DND-41 (cell line): ENCODE results near the gene ANKRD13D.

Experiments
- CTCF ChIP-seq: IDR thresholded peaks from 2 replicates; pipeline ENCODE4 v1.5.1; 2012; ENCODE audit warnings: borderline replicate concordance, low read length, moderate library complexity, mild to moderate bottlenecking; ENCODE audit not compliant: poor library complexity, severe bottlenecking; ENCODE audit errors: extremely low read depth
- EZH2 ChIP-seq: IDR thresholded peaks from 3 replicates; pipeline ENCODE4 v1.6.1; 2012; ENCODE audit warnings: borderline replicate concordance, low read depth, mild to moderate bottlenecking, moderate library complexity, low read length, inconsistent platforms; ENCODE audit not compliant: severe bottlenecking

- no peak for TF ChIP-seq CTCF
- TF ChIP-seq EZH2: no peak
Measured at GRCh38 chr11:67266449-67267187, 22.5 kb upstream of the ANKRD13D start, which contains the start of gene GRK2.
